HS-5 (cell line): ENCODE measurements around the gene PTPA.
"Not testable (repeated sequence)": the region's sequence is repeated elsewhere in the genome, so short reads cannot be mapped to it uniquely, and the experiment has no call there.

Source experiments
- DNase-seq: peaks from one replicate; pipeline ENCODE4 v3.0.0-alpha.2; 2012; ENCODE audit warnings: low read depth

The PTPA gene

GRCh38 chr9:129160712-129161533, 49.7 kb downstream of the PTPA start:
- DNase-seq = no peak

- DNase-seq = no peak
These were observed 50.3 kb downstream of the PTPA start for GRCh38 chr9:129161534-129161837.

- no peak for DNase-seq
These were observed 51.4 kb downstream of the PTPA start for GRCh38 chr9:129162497-129163197.

- not testable (repeated sequence) for DNase-seq
These were observed 52.0 kb downstream of the PTPA start for GRCh38 chr9:129163198-129163670.

GRCh38 chr9:129163753-129164152, 52.5 kb downstream of the PTPA start:
- no peak for DNase-seq

GRCh38 chr9:129164246-129164930, 53.2 kb downstream of the PTPA start:
- no peak for DNase-seq

- no peak for DNase-seq
These were observed 54.0 kb downstream of the PTPA start for GRCh38 chr9:129165198-129165597.

- no peak for DNase-seq
These were observed 55.7 kb downstream of the PTPA start for GRCh38 chr9:129166623-129167557.

GRCh38 chr9:129170229-129170628, 59.0 kb downstream of the PTPA start:
- no peak for DNase-seq

GRCh38 chr9:129171993-129172751, 61.0 kb downstream of the PTPA start:
- no peak for DNase-seq

- DNase-seq = no peak
These were observed 61.6 kb downstream of the PTPA start for GRCh38 chr9:129172816-129173215.

- no peak for DNase-seq
These were observed 62.3 kb downstream of the PTPA start for GRCh38 chr9:129173296-129174101.

GRCh38 chr9:129174102-129174723, 63.0 kb downstream of the PTPA start:
- DNase-seq = peak; percentile 53

- peak; percentile 60 for DNase-seq
These were observed 63.7 kb downstream of the PTPA start for GRCh38 chr9:129174724-129175514.

GRCh38 chr9:129175515-129175824, 64.3 kb downstream of the PTPA start:
- DNase-seq = no peak

GRCh38 chr9:129175825-129176633, 64.8 kb downstream of the PTPA start:
- DNase-seq = peak; percentile 68

GRCh38 chr9:129176701-129177442, 65.7 kb downstream of the PTPA start:
- no peak for DNase-seq

- DNase-seq = no peak
These were observed 66.2 kb downstream of the PTPA start for GRCh38 chr9:129177443-129177790.
